Stimulated activated CD8-positive, alpha-beta memory T cell treated with anti-CD3 and anti-CD28 coated beads, Interleukin-12 subunit alpha, Interleukin-12 subunit beta, amount 100 ng/mL, for 4 hours (primary cell): ENCODE results near the gene GTF2A1.
A peak's percentile ranks its signal among the peaks of the same experiment; 100 is the strongest.
"Not testable (repeated sequence)": the region's sequence is repeated elsewhere in the genome, so short reads cannot be mapped to it uniquely, and the experiment has no call there.

Experiments used
- DNase-seq: peaks from one replicate; pipeline ENCODE4 v3.0.0-alpha.2; 2020; ENCODE audit warnings: low read depth

GTF2A1 gene

DNA sequence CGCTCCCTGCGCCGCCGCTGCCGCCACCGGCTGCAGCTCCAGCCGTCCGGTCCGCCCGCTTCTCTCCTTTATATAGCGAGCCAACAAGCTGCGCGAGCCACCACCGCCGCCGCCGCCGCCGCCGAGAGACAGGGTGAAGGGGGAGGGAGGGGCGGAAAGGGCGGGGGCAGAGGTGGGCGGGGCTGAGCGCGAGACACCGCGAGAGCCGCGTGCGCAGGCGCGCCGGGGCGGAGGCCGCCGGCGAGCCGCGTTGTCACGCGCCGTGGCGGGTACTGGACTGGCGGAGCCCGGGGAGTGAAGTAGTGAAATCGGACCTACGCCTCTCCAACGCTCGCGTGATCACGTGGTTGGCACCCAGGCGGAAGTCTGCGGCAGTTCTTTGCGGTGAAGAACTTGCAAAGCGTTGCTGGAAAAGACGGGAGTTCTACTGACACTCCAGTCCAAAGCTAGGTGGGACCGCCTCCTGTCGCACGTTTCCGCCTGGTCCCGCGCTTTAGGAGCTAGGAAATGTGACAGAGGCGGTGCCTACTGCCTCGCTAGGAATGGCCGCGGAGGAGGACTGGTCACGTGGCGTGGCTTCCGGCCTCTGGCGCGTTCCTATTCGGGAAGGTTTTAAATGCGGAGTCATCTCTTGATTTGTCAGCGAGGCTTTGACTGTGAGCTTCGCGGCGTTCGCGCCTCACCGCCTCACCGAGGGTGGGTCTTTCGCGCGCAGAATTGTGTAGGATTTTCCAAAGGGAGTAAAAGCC is at the start of gene GTF2A1:
Gene GTF2A1 (minus strand): TSS at position 130 of the 749 bp plus-strand sequence. CDS start 441 bp downstream, outside the sequence.
- DNase-seq: peak; percentile 91

DNA sequence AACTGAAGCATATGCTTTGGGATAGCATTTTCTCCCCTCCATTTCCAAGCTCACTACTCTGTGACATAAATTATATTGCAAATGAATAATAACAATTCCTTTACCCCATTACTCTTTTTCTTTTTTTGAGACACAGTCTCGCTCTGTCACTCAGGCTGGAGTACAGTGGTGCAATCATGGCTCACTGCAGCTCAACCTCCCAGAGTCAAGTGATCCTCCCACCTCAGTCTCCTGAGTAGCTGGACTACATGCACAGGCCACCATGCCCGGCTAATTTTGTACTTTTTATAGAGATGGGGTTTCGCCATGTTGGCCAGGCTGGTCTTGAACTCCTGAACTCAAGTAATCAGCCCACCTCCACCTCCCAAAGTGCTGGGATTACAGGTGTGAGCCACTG is 49.2 kb upstream of the GTF2A1 start:
- no peak for DNase-seq

DNA sequence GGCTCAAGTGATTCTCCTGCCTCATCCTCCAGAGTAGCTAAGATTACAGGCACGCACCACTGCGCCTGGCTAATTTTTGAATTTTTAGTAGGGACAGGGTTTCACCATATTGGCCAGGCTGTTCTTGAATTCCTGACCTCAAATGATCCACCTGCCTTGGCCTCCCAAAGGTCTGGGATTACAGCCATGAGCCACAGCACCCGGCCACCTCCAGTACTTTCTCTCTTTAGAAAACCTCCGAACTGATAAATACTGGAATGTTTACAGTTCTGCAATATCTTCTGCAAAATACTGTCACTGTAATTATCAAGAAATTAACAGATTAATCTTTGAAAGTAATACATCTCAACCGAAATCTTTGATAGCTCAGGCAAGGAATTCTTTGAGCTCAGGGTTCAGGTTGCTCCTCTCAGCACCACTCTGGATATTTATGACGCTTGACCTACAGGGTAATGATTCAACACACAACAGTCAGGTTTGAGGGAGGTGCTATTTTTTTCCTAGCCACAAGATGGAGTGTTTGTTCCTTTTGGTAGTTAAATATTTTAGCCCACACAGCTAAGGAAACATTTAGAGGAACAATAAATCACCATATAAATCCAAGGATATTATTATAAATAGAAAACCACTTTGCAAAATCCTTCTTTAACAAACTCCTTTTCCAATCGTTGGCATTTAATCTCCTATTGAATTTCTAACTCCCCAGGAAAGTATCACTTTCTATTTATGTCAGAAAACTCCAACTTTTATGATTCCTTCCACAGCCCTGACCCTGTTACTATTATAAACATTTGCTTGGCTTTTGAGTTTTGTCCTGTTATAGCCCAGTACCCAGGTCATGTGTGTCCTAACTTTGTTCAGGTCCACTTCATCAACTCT is 48.6 kb upstream of the GTF2A1 start:
- DNase-seq: no peak

DNA sequence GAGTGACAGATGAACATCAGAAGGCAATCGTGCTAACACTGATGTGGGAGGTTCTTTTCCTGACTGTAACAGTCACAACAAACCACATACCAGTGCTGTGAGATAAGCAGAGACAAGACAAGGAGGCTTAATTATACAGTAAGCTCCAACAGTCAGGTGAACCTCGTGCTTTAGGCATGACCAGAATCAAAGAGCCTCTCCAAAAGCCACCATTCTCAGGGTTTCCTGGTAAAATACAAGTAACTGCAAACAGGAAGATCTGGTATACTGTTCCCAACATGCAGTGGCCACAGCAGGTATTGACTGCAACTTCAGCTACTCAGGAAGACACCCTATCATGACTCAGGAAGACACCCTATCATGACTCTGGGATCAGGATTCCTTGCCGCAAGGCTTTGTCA is 47.3 kb upstream of the GTF2A1 start:
- DNase-seq: no peak

DNA sequence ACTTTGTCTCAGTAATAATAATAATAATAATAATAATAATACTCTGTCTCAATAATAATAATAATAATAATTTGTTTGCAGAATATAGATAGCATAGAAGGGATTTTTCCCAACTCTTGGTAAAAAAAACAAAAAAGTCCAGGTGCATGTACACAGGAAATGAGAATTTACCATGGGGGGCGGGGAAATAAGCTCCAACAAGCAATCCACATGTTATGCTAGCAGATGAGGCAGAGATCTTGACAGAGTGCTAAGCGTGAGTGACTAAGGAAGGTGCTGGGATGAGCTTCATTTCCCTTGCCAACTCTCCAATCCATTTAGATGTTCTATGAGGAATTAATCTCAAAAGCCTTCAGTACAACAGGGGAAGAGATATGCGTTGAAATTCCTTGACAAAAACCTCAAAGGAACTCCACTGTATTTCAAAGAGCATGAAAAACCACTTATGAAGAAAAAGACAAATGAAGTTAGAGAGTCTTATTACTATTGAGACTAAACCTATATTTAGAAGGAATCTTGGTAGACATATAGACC is 44.9 kb upstream of the GTF2A1 start:
- no peak for DNase-seq

DNA sequence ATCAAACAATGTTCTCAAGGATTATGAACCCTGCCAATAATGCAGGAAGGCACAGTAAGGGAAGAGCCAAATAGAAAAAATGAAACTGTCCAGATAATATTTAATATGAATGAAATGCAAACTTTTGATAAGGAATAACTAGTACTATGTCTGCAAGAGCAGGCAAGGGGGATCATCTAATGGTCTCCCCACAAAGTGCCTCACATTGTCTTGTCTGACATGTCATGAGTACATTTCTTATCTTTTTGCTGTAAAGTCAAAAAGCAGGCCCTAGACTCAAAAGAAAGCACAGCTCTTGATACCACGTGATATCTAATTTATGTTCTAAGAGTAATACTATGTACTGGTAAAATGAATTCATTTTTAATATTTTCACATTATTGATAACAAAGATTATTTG is 43.9 kb upstream of the GTF2A1 start:
- no peak for DNase-seq

DNA sequence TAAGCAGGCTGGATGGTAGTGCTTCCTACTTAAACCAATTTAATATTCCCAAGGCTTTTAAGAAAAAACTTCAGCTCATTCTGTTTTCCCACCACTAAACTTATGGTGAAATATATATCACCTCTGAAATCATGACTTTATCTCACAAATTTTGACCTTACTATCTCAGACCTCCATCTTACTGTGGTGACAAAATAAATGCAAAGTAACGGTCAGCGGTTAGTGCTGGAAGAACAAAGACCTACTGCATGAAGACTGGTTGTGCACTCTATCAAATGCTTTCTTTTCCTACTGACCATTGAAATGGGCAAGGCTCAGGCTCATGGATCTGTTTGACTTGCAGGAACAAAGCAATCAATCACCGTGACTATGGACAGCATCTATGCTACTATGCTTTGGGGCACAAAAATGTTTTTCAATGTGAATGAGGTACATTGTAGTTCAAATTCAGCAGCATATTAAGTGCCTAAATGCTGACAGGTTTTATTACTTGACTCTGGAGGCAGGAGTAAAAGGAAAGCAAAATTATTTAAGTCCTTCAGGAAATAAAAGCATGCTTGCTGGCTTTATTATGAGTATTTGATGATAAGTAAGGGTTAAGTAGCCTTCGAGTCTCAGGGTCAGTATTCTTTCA is 43.1 kb upstream of the GTF2A1 start:
- DNase-seq: no peak

DNA sequence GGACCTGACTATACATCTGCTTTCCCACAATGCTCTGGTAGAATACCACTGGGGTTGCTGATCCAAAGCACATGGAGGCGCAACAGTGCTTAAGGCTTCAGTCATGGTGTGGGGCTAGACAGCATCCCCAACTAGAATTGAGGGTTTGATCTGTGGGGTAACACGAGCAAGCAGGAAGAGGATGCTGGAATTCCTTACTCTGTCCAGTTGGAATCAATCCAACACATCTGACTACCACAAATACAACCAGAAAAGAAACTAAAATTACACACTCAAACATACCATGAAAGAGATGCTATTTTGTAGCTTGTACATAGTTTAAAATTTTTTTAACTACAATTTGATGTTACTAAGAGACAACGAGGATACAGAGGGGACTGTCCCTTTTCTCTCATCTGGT is 40.4 kb upstream of the GTF2A1 start:
- DNase-seq: no peak

DNA sequence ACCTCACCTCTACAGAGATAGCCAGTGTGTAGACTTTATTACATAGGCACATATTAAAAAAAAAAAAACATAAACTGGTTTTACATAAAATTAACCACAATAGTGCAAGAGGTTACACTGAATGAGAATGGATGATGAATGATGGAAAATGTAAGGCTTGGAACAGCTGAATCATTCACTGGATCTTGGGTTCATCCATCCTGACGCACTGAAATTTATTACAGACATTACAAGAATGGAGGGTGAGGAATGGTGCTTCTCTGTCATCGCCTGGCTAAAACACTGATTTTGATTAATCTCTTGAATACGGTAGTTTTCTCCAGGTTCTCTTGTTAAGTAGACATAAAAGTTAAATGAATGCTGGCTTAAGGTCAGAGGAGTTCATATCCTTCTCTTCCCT is 40.0 kb upstream of the GTF2A1 start:
- no peak for DNase-seq

DNA sequence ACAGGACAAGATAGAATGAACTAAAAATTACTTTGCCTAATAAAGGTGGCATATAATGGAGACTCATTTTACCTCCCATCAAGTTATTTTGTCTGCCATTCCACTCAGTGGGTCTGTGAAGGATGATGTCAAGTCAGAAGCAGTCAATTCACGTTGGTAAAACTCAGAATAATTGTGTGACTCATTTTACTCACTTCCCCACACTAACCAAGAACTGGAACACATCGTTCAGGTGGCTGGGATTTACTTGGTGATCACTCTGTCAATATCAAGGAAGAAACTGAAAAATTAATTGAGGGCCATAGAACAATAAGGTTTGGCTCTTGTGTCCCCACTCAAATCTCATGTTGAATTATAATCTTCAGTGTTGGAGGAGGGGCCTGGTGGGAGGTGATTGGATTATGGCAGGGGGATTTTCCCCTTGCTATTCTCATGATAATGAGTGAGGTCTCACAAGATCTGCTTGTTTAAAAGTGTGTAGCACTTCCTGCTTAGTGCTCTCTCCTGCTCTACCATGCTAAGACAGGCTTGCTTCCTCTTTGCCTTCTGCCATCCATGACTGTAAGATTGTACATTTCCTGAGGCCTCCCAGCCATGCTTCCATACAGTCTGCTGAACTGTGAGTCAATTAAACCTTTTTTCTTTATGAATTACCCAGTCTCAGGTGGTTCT is 35.7 kb upstream of the GTF2A1 start:
- no peak for DNase-seq

DNA sequence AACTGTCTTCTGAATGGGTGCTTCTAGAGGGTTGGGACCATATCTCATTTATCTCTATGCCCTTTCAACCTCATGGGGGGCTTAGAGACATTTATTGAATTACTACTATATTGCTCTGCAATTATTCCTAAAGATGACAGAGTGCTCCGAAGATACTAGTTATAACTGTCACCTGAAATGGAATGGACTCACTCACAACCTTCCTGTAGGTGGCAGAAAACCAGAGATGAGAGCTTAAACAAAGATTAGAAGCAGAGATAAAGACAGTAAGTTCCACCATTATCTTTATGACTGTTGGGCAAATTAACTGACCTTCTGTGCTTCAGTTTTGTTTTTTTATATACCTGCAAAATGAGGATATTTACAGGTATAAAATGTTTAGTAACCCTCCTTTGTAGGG is 31.5 kb upstream of the GTF2A1 start:
- no peak for DNase-seq

DNA sequence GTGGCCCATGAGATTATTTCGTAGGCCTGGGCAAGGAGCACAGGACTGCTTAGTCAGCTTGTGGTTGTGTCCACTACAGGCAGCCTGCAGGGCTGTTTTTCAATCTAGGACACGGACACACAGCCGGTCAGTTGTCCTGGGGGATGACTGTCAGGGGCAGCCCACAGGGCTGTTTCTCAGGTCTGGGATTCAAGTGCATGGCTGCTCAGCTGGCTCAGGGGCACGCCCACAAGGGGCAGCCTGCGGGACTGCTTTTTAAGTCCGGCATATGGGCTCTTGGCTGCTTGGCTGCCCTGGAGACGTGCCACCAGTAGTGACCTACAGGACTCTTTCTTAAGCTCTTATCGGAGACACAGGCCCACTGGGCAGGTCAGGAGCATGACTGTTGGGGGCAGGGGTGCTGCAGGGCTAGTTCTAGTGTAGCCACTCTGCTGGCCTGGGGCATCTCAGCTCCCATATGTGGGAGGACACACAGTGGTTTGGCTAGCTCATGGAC is 26.6 kb upstream of the GTF2A1 start:
- no peak for DNase-seq

DNA sequence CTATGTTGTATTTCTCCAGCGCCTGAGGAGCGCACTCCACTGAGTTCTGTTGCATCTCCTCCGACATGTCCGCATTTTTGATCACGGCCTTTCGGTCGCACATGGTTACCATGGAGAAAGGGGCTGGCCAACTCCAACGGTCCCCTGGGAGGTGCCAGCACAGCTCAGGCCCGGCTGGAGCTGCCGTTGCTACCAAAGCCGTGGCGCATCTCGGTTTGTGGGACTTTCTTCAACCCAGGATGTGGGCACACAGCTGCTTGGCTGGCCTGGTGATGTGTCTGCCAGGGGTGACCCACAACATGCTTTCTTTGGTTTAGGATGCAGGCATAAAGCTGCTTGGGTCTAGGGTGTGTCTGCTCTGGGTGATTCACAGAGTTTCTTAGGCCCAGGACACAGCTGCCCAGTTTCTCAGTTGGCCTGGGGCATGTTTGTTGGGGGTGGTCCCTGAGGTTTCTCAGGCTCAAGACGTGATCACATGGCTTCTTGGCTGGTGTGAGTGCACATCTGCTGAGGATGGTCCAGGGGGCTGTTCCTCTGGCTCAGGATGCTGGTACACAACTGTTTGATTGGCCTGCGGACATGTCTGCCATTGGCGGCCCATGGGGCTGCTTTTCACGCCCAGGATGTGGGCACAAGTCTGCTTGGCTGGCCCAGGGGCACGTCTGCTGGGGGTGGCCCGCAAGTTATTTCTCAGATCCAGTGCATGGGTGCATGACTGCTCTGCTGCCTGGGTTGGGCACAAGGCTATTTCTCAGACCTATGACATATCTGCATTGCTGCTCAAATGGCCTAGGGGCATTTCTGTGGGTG is 25.9 kb upstream of the GTF2A1 start:
- no peak for DNase-seq

DNA sequence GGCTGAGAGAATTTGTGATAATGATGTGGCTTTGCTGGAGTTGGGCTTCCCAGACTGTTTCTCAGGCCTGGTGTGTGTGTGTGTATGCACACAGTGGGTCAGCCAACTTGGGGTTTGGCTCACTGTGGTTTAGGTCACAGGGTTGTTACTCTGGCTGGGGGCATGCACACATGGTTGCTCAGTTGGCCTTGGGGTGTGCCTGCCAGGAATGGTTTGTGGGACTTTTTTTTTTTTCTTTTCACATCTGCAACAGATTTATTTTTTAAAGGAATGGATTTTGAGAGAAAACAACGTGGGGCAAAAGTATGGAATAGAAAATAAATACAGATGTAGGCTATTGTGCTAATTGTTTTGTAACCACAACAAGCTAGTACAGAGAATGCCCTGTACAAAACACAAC is 25.0 kb upstream of the GTF2A1 start:
- DNase-seq: no peak

DNA sequence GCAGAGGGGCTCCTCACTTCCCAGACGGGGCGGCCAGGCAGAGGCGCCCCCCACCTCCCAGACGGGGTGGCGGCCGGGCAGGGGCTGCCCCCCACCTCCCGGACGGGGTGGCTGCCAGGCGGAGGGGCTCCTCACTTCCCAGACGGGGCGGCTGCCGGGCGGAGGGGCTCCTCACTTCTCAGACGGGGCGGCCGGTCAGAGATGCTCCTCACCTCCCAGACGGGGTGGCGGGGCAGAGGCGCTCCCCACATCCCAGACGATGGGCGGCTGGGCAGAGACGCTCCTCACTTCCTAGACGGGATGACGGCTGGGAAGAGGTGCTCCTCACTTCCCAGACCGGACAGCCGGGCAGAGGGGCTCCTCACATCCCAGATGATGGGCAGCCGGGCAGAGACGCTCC is 23.7 kb upstream of the GTF2A1 start:
- not testable (repeated sequence) for DNase-seq

DNA sequence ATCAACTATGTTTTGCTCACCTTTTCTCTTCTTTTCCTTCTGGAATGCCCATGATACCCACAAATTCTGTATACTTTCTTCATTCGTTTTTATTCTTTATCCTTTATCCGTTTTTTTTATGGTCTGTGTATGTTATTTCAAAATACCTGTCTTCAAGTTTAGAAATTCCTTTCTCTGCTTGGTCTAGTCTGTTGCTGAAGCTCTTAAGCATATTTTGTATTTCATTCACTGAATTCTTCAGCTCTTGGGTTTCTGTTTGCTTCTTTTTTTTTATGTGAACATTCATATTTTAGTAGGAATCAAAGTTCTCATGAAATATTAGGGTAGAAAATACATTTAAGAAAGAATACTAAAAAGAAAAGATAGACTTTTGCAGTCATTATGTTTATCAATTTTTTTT is 22.7 kb upstream of the GTF2A1 start:
- no peak for DNase-seq

DNA sequence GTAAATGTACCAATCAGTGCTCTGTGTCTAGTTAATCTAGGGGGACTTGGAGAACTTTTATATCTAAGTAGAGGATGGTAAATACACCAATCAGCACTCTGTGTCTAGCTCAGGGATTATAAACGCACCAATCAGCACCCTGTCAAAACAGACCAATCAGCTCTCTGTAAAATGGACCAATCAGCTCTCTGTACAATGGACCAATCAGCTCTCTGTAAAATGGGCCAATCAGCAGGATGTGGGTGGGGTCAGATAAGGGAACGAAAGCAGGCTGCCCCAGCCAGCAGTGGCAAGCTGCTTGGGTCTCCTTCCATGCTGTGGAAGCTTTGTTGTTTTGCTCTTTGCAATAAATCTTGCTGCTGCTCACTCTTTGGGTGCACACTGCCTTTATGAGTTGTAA is 16.1 kb upstream of the GTF2A1 start:
- not testable (repeated sequence) for DNase-seq

DNA sequence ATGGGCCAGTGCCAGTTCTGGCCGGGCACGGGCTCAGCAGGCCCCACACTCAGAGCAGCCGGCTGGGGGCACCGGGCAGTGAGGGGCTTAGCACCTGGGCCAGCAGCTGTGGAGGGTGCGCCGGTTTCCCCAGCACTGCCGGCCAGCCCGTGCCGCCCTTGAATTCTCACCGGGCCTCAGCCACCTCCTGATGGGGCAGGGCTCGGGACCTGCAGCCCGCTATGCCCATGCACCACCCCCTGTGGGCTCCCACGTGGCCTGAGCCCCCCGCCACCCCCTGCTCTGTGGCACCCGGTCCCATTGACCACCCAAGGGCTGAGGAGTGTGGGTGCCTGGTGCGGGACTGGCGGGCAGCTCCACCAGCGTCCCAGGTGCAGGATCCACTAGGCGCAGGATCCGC is 15.4 kb upstream of the GTF2A1 start:
- no peak for DNase-seq

DNA sequence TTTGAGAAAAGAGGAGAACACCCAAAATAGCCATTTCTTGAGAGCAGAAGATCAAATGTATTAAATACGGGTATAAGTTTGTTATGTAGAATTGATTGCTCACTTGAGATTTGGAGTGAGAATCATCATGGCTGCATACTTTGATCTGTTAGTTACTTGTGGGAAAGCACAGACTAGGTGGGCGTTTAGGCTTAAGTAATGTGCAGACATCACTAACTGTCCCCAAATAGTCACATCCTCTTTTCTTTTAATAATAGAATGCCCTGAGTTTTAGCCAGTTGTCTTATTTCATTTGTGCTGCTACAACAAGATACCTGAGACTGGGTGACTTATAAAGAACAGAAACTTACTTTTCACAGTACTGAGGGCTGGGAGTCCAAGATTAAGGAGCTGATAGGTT is 14.3 kb upstream of the GTF2A1 start:
- no peak for DNase-seq

DNA sequence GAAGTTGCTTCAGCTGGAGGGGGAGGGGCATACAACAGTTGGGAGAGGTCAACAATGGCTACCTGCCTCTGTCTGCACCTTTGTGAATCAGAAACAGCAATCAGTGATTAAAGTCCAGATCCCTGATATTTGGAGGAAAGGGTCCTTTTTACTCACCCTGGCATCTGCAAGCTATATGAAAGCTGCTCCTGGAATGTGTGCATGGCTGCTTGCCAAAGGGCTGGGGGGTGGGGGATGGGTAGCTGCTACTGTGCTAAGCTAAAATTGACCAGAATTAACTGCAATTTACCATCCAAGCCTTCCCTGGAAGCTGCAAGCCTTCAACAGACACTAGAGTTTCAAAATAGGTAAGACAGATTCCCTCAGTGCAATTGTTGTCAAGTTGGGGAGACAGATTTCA is 13.5 kb upstream of the GTF2A1 start:
- no peak for DNase-seq

DNA sequence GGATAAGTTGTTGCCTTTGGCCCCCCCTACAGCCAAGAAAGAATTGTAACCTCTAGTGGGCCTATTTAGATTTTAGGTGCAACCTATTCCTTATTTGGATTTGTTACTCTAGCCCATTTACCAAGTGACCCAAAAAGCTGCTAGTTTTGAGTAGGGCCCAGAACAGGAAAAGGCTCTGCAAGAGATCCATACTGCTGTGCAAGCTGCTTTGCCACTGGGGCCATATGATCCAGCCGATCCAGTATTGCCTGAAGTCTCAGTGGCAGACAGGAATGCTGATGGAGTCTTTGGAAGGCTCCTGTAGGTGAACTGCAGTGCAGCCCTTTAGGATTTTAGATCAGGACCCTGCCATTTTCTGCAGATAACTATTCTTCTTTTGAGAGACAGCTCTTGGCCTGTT is 12.9 kb upstream of the GTF2A1 start:
- DNase-seq: no peak
